Measurements from ENCODE around the gene ADCK2.
"Not testable (repeated sequence)": the region's sequence is repeated elsewhere in the genome, so short reads cannot be mapped to it uniquely, and the experiment has no call there.

The ADCK2 gene

DNA sequence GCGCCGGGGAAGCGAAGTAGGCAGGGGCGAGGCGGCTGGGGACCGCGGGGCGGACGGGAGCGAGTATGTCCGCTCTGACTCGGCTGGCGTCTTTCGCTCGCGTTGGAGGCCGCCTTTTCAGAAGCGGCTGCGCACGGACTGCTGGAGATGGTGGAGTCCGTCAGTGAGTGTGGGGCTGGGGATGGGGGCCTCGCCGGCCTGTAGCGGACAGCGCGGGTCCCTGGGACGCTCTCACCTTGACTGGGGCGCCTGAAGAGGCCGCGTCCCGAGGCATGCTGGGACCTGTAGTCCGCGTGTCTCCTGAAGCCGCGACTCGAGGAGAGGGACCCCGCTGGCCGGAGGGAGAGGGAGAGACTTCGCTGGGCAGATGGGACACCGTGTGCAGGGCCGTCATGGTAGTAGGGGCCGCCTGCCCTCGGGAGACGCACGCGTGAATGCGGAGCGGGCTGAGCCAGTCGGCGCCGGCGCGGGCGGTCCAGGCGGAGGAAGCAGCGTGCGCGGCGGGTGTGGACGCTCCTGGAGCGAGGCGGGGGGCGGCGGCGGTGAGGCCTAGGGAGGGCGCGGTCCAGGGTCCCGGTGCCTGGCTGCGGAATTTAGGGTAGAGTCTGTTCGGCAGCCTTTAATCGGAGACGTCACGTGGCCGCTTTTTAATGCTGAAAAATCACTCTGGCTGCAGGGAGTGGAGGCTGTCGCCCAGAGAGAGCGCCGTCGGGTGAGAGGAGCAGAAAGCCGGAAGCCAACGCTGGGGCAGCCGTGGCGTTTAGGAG, 24.1 kb downstream of the ADCK2 start, which contains the start of gene NDUFB2:
Gene NDUFB2 (plus strand): TSS at position 29 of the 767 bp plus-strand sequence. CDS start 37 bp downstream, at position 66.
- DNase-seq, result peak; percentile 90

DNA sequence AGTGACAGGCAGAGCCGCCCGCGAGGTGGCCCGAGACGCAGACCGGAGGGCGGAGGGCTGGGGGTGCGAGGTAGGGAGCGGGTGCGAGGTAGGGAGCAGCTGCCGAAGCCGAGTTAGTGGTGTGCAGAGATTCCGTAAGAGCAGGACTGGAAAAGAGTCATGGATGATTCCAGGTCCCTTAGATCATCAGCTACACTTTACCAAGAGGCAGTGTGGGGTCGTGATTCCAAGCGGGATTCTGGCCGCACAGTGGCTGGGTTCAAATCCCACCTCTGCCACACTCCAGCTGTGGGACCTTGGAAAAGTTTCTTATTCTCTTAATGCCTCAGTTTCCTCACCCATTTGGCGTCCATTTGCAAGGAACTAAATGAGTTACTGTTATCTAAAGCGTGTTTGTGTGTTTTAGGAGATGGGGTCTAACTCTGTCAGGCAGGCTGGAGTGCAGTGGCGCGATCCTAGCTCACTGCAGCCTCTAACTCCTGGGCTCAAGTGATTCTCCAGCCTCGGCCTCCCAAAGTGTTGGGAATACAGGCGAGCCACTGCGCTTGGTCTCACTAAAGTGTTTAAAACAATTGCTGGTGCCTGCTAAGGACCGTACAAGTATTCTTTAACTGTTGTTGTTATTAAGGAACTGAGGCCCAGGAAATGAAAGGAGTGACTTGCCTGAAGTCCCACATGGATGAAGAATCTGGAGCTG, 24.9 kb downstream of the ADCK2 start:
- DNase-seq, result no peak

DNA sequence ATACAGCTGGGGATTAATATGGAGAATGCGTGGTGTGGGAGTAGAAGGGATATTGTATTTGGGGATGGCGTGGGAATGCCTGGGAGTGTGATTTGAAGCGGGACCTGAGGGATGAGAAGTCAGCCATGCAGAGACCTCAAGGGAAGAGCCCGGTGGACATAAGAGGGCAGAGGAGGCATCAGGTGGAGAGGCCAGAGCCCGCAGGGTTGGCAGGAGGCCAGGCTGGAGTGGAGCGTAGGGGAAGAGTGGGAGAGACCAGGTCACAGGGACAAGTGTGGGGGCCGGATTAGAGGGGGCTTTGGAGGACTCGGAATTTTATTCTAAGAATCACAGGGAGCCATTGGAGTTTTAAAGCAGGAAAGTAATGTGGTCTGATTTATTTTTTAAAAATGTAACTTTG, 25.7 kb downstream of the ADCK2 start:
- no peak for DNase-seq

DNA sequence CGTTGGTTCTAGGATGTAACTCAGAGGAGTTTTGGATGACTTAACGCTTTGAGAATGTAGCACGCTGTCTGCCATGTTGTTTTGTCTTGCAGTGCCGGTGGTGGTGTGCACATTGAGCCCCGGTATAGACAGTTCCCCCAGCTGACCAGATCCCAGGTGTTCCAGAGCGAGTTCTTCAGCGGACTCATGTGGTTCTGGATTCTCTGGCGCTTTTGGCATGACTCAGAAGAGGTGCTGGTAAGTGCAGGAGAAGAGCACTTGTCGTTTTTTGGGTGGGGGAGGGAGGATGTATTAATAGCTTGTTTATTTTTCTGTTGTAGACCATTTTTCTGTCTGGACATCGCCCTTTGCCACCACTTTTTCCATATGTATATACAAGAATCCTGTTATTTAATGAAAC, 30.0 kb downstream of the ADCK2 start:
- no peak for DNase-seq

DNA sequence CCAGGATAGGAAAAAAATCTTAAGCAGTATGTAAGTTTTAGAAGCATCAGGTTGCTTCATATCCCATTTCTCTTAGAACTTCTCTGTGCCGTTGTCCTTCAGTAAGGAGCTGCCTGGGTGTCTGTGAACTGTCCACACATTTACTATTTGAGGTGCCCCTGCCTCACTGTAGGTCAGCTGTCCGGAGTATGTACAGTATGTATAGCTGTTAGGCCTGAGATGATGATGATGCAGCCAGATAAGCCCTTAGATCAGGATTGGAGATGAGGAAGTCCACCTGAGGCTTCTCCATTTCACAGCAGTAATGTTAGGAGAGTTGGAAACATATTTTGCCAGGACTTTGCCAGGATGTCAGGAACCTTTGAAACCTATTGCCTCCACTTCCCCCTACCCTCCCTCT, 31.5 kb downstream of the ADCK2 start:
- DNase-seq, result no peak

DNA sequence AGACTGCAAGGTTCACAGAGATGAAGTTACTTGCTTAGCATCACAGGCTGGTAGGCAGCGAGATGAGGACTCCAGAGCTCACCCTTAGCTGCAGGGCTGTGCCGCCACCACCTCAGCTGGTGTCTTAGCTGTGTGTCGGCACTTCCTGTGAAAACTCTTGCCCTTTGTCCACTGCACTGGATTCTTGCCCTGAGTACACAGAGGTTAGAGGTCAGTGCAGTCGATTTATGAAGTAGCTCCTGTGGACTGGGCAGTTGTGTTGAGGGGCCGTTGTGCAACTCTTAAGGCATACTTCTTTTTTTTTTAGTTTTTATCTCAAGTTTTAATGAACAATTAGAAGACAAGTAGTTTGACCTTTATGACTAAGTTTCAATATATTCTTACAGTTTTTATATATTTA, 34.4 kb downstream of the ADCK2 start:
- DNase-seq, result no peak

DNA sequence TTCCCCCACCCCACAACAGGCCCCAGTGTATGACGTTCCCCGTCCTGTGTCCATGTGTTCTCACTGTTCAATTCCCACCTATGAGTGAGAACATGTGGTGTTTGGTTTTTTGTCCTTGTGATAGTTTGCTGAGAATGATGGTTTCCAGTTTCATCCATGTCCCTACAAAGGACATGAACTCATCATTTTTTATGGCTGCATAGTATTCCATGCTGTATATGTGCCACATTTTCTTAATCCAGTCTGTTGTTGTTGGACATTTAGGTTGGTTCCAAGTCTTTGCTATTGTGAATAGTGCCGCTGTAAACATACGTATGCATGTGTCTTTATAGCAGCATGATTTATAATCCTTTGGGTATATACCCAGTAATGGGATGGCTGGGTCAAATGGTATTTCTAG, 36.0 kb downstream of the ADCK2 start:
- DNase-seq, result not testable (repeated sequence)

DNA sequence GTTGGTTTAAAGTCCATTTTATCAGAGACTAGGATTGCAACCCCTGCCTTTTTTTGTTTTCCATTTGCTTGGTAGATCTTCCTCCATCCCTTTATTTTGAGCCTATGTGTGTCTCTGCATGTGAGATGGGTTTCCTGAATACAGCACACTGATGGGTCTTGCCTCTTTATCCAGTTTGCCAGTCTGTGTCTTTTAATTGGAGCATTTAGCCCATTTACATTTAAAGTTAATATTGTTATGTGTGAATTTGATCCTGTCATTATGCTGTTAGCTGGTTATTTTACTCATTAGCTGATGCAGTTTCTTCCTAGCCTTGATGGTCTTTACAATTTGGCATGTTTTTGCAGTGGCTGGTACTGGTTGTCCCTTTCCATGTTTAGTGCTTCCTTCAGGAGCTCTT, 39.6 kb downstream of the ADCK2 start:
- DNase-seq, result not testable (repeated sequence)

DNA sequence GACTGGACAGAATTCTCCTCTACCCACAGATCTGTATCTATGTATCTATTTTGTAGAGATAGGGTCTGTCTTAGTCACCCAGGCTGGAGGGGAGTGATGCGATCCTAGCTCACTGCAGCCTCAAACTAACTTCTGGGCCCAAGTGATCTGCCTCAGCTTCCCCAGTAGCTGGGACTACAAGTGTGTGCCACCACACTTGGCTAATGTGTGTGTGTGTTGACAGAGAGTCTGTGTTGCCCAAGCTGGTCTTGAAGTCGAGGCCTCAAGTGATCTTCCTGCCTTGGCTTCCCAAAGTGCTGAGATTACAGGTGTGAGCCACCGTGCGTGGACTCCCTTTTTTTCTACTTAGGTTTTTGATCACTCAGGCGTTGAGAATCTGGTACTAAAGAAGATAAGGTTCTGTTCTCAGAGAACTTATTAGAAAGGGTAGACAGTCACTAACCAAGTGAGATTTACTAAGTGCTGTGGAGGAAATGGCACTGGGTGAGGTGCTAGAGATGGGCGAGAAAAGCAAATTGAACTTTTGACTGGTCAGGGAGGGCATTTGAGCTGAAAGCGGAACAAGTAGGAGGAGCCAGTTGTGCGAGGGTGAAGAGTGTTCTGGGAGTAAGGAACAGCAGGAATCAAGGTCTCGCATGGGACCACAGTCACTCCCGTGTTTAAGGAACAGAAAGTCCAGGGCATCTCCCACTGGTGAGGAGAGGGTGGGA, 41.7 kb downstream of the ADCK2 start:
- DNase-seq, result no peak

DNA sequence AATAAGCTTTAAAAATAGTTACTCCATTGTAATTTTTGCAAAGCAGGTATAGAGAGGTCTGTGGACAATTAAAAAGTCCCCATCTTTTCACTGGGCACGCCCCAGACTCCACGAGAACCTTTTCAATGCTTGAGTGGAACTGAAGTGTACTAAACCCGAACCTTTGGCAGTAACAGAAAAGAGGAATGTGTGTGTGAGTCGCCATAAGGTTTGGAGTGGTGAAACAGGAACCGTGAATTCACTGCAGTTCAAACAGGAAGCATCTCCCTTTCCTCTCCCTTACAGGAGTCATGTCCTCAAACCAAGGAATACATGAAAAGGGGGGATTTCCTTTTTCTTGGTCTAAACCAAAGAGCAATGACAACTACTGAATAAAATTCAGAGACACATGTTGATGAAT, 47.0 kb downstream of the ADCK2 start:
- DNase-seq, result no peak

DNA sequence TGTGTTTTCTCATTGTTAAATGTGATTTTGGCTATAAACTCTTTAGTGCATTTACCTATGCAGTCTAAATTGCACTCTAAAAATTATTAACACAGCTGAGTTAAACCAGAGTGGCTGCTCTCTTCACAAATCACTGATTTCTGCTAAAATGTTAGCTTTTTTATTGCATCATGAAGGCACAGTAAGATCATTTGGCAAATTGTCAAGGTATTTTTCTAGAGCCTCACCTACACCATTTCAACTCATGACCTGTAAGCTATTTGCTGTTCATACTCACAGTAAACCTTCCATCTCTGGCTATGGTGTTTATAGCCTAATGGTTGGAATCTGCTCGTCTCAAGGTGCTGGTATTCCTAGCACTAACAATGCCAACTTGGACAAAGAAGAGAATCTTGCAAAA, 49.5 kb downstream of the ADCK2 start:
- DNase-seq, result no peak

DNA sequence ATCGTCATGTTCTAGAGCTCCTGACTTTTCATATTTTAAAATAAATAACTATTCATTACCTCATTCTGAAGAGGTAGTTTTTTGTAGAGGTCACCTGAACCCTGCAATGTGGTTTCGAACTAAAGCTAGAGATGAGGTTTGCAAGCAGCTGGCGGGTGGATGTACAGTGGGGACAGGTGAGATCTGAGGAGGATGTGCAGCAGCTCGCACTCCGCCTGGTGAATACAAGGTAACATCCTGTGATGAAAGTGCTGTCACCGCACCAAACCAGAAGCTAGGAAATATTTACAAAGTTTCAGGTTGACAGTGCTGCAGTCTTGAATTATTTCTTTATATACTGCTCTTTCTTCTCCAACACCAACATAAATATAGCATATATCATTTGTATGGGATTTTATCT, 50.3 kb downstream of the ADCK2 start:
- DNase-seq, result no peak

DNA sequence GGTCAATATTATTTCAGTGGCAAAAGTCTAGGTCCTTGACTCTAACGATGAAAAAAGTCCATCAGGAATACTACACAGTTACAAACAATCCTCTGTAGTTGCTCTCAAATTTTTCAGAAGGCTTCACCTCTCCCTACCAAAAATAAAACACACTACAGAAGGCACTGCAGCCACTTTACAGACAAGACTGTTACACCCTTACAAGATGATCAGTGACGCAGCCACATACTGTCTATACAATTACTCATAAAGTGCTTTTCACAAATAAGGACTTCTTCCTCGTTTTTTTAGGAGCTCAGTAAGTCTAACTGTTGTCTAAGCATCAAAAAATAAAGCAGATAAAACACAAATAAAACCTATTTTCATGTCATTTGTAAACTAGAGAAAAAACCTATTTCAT, 50.8 kb downstream of the ADCK2 start:
- DNase-seq, result no peak

DNA sequence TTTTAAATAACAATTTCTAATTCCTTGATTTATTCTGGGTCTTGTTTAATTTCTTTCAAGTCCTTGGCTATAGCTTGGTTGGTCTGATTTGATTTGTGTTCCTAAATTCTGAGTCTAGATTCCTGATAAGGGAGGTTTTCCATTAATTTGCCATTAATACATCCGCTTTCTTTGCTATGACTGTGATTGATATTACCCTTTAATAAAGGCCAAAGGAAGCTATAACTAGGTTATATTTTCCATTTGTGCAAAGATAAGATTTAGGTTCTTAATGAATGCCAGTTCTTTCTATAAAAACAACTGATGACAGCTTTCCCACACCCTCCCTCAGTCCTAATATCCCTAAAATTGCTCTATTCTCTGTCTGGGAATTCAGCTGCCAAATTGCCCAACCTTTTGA, 52.0 kb downstream of the ADCK2 start:
- no peak for DNase-seq

DNA sequence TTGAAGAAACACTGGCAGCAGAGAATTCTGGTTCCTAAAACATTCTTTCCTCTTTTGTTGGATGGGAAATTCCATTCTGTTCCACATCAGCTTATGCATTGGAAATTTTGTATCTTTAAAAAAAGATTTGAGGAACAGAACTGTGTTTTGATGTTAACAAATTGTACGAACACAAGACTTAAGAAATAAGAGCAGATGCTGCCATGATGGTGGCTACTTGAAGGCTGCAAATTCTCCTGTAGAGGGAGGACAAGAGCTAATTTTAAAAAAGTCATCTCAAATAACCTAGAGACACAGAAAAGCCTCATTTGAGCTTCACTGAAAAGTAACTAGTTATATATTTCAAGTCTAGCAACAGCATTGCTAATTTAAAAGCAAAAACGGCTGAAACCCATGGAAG, 53.5 kb downstream of the ADCK2 start:
- peak; percentile 17 for DNase-seq

DNA sequence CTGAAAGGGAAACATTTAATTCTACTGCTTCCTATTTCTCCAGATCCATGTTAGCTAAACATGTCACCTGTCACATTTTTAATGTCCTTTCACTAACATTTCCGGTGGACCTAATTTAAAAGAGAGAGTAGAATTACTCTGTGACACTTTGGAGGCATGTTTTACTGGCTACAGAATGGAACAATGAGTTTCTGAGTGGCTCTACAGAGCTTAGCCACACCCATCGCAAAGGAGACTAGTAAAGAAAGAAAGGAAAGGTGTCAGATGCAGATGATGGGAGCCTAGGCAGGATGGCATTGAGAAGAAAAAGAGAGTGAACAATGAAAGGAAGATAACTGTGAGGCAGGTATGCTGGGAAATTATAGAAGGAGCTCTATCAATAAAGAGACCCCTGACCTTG, 59.7 kb downstream of the ADCK2 start:
- no peak for DNase-seq

DNA sequence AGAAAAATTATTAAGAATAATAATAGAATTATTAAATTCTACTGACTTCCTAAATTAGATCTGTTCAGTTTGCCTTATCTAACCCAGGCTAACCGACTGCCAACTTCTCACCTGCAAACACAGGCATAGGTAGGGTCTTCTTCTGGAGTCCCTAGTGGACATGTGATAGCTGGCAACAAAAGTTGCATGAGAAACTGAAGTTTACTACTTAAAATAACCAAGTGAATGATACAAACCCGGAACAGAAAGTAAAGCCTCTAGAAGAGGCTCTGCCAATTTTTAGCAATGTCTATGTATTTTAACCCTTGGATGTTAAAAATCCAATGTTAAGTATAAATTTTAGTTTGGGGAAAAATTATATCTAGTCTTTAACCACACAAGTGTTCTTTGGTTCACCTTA, 61.4 kb downstream of the ADCK2 start:
- peak; percentile 55 for DNase-seq

DNA sequence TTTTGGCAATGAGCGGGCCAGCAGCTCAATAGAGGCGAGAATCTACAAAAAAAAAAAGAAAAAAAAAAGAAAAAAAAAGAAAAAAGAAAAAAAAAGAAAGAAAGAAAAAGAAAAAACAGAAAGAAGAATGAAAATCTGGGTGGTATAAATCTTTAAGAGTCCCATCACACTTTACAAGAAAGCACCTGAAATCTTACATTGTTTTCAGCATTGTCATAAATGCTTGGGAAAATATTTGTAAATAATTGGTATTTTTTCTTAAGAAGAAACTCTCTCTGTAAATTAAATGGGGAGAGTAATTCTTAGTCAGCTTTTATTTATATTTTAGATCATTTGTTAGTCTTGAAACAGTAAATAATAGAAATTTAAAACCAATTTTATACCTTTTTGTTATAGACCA, 62.0 kb downstream of the ADCK2 start:
- DNase-seq, result no peak

DNA sequence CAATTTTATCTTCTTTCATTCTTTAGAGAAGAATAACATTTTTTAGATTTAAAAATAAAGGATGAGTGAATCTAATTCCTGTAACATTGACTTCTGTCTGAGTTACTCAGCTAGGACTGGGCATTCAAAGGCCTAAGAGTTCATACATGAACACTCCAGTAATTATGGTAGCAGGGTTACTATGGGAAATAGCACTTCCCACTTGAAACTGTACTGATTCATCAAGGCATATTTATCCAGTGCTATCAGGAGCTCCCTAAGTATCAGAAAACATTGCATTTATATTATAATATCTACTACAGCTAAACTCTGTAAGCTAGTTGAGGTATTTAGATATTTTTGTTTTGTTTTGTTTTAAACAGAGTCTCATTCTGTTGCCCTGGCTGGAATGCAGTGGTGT, 65.5 kb downstream of the ADCK2 start:
- no peak for DNase-seq

DNA sequence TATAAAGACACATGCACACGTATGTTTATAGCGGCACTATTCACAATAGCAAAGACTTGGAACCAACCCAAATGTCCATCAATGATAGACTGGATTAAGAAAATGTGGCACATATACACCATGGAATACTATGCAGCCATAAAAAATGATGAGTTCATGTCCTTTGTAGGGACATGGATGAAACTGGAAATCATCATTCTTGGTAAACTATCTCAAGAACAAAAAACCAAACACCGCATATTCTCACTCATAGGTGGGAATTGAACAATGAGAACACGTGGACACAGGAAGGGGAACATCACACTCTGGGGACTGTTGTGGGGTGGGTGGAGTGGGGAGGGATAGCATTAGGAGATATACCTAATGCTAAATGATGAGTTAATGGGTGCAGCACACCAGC, 70.5 kb downstream of the ADCK2 start:
- not testable (repeated sequence) for DNase-seq

DNA sequence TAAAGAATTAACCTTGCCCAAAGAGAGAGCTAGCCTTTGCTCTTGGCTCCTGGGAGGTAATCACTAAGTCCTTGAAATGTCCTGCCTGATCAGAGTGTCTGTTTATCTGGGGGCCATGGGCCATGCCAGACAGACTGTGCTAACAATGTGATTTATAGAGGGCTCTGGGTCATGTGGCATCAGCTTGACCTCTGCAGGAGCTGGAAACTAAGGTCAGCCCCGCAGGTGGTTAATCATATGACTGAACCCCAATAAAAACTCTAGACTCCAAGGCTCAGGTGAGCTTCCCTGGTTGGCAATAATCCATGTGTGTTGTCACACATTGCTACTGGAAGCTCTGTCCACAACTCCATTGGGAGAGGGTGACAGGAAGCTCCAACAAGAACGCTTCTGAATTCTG, 71.3 kb downstream of the ADCK2 start:
- DNase-seq, result no peak

Data from RPMI8226 (cell line).